HG03060 (cell line): Measurements from ENCODE around the gene ZNF709.
"Not testable (repeated sequence)": the region's sequence is repeated elsewhere in the genome, so short reads cannot be mapped to it uniquely, and the experiment has no call there.

ENCODE experiments used
- ATAC-seq: cut with Tn5 transposase; IDR thresholded peaks from one replicate; pipeline ENCODE4 v1.9.1; 2021; ENCODE audit warnings: low read depth, moderate number of reproducible peaks; ENCODE audit not compliant: unreplicated experiment

The ZNF709 gene

GRCh38 chr19:12484371-12485051 lies at the start of gene ZNF709:
Gene ZNF709 (minus strand): TSS chr19:12484816. CDS start chr19:12484657, 159 bp downstream.
- peak; percentile 66 for ATAC-seq

DNA sequence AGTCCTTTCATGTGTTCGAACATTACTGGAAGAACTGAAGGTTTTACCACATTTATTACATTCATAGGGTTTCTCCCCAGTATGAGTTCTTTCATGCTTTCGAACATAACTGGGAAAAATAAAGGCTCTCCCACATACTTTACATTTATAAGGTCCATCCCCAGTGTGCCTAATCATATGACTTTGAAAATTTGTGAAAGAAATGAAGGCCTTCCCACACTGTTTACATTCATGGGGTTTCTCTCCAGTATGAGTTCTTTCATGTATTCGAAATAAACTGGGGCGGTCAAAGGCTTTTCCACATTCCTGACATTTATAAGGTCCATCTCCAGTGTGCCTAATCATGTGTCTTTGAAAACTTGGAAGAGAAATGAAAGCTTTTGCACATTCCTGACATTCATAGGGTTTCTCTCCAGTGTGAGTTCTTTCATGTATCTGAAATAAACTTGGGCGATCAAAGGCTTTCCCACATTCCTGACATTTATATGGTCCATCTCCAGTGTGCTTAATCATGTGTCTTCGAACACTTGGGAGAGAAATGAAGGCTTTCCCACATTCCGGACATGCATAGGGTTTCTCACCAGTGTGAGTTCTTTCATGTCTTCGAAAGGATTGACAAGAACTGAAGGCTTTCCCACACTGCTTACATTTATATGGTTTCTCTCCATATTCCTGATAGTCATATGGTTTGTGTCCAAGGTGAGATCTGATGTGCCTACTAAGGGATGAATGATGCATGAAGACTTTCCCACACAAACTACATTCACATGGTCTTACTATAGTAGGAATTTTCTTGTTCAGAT lies 42.6 kb upstream of the ZNF709 start:
- no peak for ATAC-seq

DNA sequence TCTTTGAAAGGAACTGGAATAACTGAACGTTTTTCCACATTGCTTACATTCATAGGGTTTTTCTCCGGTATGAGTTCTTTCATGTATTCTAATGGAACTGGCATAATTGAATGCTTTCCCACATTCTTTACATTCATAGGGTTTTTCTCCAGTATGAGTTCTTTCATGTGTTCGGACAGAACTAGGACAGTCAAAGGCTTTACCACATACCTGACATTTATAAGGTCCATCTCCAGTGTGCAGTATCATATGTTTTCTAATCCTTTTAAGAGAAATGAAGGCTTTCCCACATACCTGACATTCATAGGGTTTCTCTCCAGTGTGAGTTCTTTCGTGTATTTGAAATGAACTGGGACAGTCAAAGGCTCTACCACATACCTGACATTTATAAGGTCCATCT lies 41.9 kb upstream of the ZNF709 start:
- no peak for ATAC-seq

- ATAC-seq, result no peak
Measured at GRCh38 chr19:12521996-12522395, 37.4 kb upstream of the ZNF709 start.

GRCh38 chr19:12513531-12514061 lies 29.0 kb upstream of the ZNF709 start:
- no peak for ATAC-seq

DNA sequence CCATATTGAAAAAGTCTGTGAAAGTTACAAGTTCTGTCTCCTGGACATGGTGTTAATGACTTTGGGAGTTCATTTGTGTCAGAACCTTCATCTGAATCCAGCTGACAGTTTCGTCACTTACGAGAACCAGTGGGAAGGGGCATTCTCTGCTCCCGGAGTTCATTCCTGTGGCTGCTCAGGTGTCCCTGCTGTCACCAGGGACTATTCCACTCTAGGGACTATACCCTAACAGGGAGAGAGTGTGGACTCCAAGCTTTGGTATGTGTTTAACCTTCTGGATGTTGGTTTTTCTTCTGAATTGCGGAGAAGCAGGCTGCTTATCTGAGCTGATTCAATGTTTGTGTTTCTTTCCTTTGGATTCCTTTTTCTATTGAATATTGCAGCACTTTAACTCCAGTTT lies 12.4 kb upstream of the ZNF709 start:
- no peak for ATAC-seq

DNA sequence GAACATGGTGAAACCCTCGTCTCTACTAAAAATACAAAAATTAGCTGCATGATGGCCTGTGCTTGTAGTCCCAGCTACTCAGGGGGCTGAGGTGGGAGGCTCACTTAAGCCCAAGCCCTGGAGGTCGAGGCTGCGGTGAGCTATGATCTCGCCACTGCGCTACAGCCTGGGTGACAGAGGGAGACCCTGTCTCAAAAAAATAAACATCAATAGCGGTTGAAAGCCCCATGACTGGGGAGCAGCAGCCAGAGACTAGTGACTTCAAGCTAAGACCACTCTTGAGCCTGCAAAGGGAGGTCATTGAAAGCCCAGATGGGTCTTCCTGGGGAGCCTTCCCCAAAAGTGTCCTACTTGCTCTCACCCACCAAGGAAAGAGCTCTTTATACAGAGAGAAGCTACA lies 11.9 kb upstream of the ZNF709 start:
- no peak for ATAC-seq

GRCh38 chr19:12495002-12495802 lies 10.6 kb upstream of the ZNF709 start:
- peak; percentile 69 for ATAC-seq

DNA sequence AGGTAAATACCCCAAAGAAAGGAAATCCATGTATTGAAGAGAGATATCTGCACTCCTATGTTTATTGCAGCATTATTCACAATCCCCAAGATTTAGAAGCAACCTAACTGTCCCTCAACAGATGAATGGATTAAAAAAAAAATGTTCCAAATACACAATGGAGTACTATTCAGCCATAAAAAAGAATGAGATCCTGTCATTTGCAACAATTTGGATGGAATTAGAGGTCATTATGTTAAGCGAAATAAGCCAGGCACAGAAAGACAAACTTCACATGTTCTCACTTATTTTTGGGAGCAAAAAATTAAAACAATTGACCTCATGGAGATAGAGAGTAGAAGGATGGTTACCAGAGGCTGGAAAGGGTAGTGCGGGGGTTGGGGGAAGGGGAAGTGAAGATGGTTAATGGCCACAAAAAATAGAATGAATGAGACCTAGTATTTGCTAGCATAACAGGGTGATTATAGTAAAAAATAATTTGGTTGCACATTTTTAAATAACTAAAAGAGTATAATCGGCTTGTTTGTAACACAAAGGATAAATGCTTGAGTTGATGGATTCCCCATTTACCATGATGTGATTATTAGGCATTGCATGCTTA lies 9.7 kb upstream of the ZNF709 start:
- no peak for ATAC-seq

GRCh38 chr19:12486265-12486783 lies 1.7 kb upstream of the ZNF709 start:
- ATAC-seq, result not testable (repeated sequence)

DNA sequence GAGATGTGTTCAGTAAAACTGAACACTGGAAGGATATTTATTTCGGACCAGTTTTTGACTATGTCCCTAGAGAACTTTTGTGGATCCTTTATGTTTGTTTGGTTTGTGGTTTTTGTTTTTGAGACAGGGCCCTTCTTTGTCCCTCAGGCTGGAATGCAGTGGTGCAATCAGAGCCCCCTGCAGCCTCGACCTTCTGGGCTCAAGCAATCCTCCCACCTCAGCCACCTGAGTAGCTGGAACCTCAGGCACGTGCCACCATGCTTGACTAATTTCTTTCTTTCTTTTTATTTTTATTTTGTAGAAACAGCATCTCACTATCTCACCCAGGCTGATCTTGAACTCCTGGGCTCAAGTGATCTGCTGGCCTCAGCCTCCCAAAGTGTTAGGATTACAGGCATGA lies 955 bp upstream of the ZNF709 start:
- ATAC-seq, result no peak

DNA sequence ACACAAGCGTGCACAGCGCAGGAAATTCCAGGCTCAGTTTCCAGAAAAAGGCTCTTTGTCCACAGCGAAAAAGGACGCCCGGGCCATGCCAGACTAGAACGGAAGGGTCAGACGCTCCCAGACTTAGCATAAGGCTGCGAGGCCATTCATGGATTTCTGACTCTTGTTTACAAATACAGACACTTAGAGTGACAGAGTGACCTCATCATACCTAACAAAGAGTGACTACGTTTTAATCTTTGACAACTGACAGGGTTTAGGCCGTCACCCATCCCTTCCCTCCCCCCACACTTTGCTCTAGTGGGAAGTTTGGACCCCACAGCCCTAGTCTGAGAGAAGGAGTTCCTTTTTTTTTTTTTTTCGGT lies 418 bp upstream of the ZNF709 start:
- ATAC-seq, result no peak

DNA sequence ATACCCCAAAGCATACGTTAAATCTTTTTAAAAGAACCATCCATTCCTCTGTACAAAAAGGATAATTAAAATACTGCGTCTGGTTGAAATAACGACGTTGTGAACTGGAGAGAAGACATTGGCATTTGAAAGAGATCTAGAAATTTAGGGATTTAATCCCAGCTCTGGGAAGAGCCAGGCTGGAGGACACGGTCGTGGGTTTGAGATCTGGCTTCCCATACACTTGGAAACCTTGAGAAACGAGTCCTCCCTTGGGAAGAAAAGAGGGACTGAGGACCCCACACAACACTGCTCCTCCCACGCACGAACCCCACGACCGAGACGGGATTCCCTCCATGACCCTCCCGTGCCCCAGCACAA lies 625 bp downstream of the ZNF709 start:
- no peak for ATAC-seq

GRCh38 chr19:12482509-12482886 lies 2.1 kb downstream of the ZNF709 start:
- no peak for ATAC-seq

- no peak for ATAC-seq
Measured at GRCh38 chr19:12481781-12482508, 2.7 kb downstream of the ZNF709 start.

DNA sequence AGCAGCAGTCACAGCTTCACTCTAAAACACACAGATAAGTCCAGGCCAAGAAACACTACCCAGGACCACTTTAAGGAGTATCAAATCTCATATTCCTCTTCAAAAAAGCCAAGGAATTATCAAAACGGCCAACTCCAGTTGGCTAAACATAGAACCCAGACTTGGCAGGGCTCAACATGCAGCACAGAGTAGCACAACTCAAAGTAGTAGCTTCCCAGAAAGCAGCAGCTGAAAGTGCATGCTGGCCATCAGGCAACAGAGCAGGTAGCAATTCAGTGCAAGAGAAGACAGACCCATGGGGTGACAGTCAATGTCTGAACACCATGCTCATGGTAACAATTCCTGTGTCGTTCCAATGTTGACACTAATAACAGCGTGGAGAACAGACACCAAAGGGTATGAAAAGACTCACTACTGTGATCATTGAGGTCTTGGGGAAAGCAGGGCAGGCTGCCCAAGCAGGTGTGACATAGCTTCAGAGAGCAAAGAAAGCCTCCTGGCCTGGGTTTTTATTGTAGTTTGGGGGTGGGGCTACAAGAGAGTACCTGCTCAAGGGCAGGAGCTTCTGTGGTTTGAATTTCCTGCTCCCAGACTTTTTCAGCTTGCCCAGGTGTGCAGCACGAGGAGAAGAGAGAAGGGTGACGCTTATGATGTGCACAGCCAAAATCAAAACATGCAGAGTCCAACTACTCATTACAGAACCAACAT lies 6.2 kb downstream of the ZNF709 start:
- no peak for ATAC-seq

- ATAC-seq, result not testable (repeated sequence)
Measured at GRCh38 chr19:12467651-12468050, 17.0 kb downstream of the ZNF709 start.

GRCh38 chr19:12465211-12465610 lies 19.4 kb downstream of the ZNF709 start:
- no peak for ATAC-seq

GRCh38 chr19:12464769-12465168 lies 19.8 kb downstream of the ZNF709 start:
- no peak for ATAC-seq
